Measurements from ENCODE around the gene SDF2.
"Not testable (repeated sequence)": the region's sequence is repeated elsewhere in the genome, so short reads cannot be mapped to it uniquely, and the experiment has no call there.

SDF2 gene

GRCh38 chr17:28662527-28662829 lies 772 bp upstream of the SDF2 start:
- TF ChIP-seq CTCF (conservative IDR thresholded peaks at IDR 0.05; ENCODE audit: low read depth, low read length) = no peak
- peak overlapping the region; percentile 94 for H3K4me3 ChIP-seq (ENCODE audit: low read depth, low read length)
- DNase-seq (ENCODE audit: low read depth) = peak; percentile 48

GRCh38 chr17:28659497-28659881 lies 2.2 kb downstream of the SDF2 start:
- H3K4me3 ChIP-seq (ENCODE audit: low read depth, low read length) = not testable (repeated sequence)

GRCh38 chr17:28658766-28659496 lies 2.8 kb downstream of the SDF2 start:
- DNase-seq (ENCODE audit: low read depth); H3K4me3 ChIP-seq (ENCODE audit: low read depth, low read length): not testable (repeated sequence)

More at GRCh38 chr17:28659497-28659881, 2.2 kb downstream of the SDF2 start:
- DNase-seq (ENCODE audit: low read depth) = not testable (repeated sequence)

GRCh38 chr17:28658342-28658741 lies 3.4 kb downstream of the SDF2 start:
- not testable (repeated sequence) for H3K4me3 ChIP-seq (ENCODE audit: low read depth, low read length); DNase-seq (ENCODE audit: low read depth)

GRCh38 chr17:28657756-28658155 lies 4.0 kb downstream of the SDF2 start:
- no peak overlapping the region for H3K4me3 ChIP-seq (ENCODE audit: low read depth, low read length)
- TF ChIP-seq CTCF (conservative IDR thresholded peaks at IDR 0.05; ENCODE audit: low read depth, low read length) = no peak
- peak; percentile 25 for DNase-seq (ENCODE audit: low read depth)

- DNase-seq (ENCODE audit: low read depth) = no peak
- TF ChIP-seq CTCF (conservative IDR thresholded peaks at IDR 0.05; ENCODE audit: low read depth, low read length) = no peak
- H3K4me3 ChIP-seq (ENCODE audit: low read depth, low read length) = no peak overlapping the region
Observed at GRCh38 chr17:28655160-28655559, 6.5 kb downstream of the SDF2 start.

- TF ChIP-seq CTCF (conservative IDR thresholded peaks at IDR 0.05; ENCODE audit: low read depth, low read length) = no peak
- no peak overlapping the region for H3K4me3 ChIP-seq (ENCODE audit: low read depth, low read length)
- DNase-seq (ENCODE audit: low read depth) = no peak
Observed at GRCh38 chr17:28648698-28649097, 13.0 kb downstream of the SDF2 start.

- H3K4me3 ChIP-seq (ENCODE audit: low read depth, low read length) = peak overlapping the region; percentile 13
- TF ChIP-seq CTCF (conservative IDR thresholded peaks at IDR 0.05; ENCODE audit: low read depth, low read length) = no peak
- DNase-seq (ENCODE audit: low read depth) = no peak
Observed at GRCh38 chr17:28646039-28646754, 15.5 kb downstream of the SDF2 start.

All from choroid plexus epithelial cell (primary cell).